Activated CD4-positive, alpha-beta T cell treated with anti-CD3 and anti-CD28 coated beads, Interleukin-2, amount 10 ng/mL, durations not matched to agents 7 days and 5 days (primary cell): ENCODE results near the gene EGLN1. TPM values are rescaled to one million over a fixed set of nuclear protein-coding genes. Genes with fewer than 3 reads are reported as not detected.
A peak's percentile ranks its signal among the peaks of the same experiment; 100 is the strongest.
"Not testable (repeated sequence)": the region's sequence is repeated elsewhere in the genome, so short reads cannot be mapped to it uniquely, and the experiment has no call there.

ENCODE experiments used
- CTCF ChIA-PET: fragments of 350-600 bp; sonication (Branson Sonifier 250); formaldehyde crosslinking; loops from one replicate; lab custom pipeline; 2021; ENCODE audit warnings: antibody characterized with exemption; lab: Charles Lee
- POLR2A ChIA-PET: fragments of 350-600 bp; sonication (Branson Sonifier 250); formaldehyde crosslinking; loops from one replicate; lab custom pipeline; 2021; ENCODE audit warnings: antibody characterized with exemption; lab: Charles Lee
- DNase-seq: peaks from one replicate; pipeline ENCODE4 v3.0.0-alpha.2; 2020
- H3K27ac Mint-ChIP-seq: one replicate; pipeline ENCODE4 v1.8.0; 2021; ENCODE audit warnings: mild to moderate bottlenecking, moderate library complexity, mixed read lengths
- H3K27me3 Mint-ChIP-seq: one replicate; pipeline ENCODE4 v1.8.0; 2021; ENCODE audit warnings: mixed read lengths
- H3K36me3 Mint-ChIP-seq: one replicate; pipeline ENCODE4 v1.8.0; 2021; ENCODE audit warnings: low read depth, mixed read lengths
- H3K4me1 Mint-ChIP-seq: one replicate; pipeline ENCODE4 v1.8.0; 2021; ENCODE audit warnings: mixed read lengths
- H3K4me3 Mint-ChIP-seq: one replicate; pipeline ENCODE4 v1.8.0; 2021; ENCODE audit warnings: mild to moderate bottlenecking, moderate library complexity, mixed read lengths
- H3K9me3 Mint-ChIP-seq: one replicate; pipeline ENCODE4 v1.8.0; 2021; ENCODE audit warnings: mixed read lengths
- total RNA-seq, 2 experiments: library from RNA; stranded (reverse); gene quantifications; one replicate each; pipeline ENCODE4 v1.2.3, GENCODE V29; 2021

EGLN1 gene
- 10 to 100 TPM; 29.3 to 39.7 TPM for total RNA-seq

DNA sequence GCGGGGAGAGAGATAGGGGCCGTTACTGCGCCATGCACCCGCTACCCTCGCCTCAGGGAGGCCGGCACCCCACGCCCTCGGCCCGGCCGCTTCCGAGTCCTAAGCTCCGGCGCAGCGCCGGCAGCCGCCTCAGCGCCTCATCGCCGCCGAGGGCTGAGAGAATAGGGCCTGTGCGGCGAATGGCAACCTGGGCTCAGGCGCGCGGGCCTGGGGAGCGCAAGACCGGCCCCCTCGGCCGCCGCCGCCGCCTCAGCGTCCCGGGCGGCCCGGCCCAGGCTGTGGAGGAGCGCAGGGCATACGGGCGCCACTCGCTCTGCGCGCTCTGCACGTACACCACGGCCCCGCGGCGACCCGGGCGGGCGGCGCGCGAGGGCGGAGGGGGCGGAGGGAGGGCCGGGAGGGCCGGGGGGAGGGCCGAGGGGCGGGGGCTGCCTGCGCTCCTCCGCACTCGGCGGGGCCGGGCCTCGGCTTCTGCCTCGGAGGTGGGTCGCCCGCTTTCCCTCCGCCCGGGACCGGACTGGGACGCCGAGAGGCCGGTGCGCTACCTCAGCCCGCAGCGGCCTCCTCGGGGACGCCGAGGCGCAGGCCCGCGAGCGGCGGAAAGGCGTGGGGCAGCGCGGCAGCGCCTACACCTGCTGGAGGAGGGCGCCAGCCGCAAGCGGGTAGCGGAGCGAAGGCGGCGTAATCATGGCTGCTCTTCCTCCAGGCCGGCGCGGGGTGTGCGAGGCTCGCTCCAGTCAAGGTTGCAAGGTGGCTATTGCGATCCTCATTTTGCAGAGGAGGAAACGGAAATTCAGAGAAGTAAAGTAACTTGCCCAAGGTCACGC is at the start of gene EGLN1:
Gene EGLN1, minus strand, starts transcription at position 317 of the 827 bp plus-strand sequence. CDS start 399 bp downstream, outside the sequence.
- CTCF ChIA-PET: interaction anchor here (0.6 to 1.1 kb wide), 3 partner anchors 25 to 165 kb away, joined by 3 to 5 read pairs (median 3); partner anchors contain the start of genes EXOC8 and SPRTN
- Mint-ChIP-seq H3K4me3 (peak within 1 kb of the TSS; percentile 82), H3K4me1 (peaks cover 37% of the 10 kb centered on the region), H3K36me3 (peaks cover 28% of the 10 kb centered on the region), H3K9me3 (no peaks in the 10 kb centered on the region), H3K27ac (peak within 1 kb of the TSS; percentile 93), H3K27me3 (peaks cover 9% of the 10 kb centered on the region)
- POLR2A ChIA-PET: no interaction called here
- peak; percentile 81 for DNase-seq

GRCh38 chr1:231471500-231471899 is 49.4 kb upstream of the EGLN1 start:
- H3K27ac Mint-ChIP-seq, H3K4me1 Mint-ChIP-seq, H3K36me3 Mint-ChIP-seq, POLR2A ChIA-PET, CTCF ChIA-PET, H3K9me3 Mint-ChIP-seq, H3K4me3 Mint-ChIP-seq, DNase-seq: not testable (repeated sequence)
- H3K27me3 Mint-ChIP-seq: peaks cover 43% of the 10 kb centered on the region

DNA sequence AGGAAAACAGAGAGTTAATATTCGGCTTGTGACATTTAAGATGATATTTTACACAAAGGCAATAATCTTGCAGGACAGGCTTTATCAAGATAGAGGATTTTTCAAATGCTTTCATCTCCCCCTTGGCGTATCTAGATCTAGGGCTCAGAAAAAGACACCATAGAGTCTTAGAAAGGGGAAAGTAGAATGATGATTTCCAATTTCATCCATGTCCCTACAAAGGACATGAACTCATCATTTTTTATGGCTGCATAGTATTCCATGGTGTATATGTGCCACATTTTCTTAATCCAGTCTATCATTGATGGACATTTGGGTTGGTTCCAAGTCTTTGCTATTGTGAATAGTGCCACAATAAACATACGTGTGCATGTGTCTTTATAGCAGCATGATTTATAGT is 48.9 kb upstream of the EGLN1 start:
- DNase-seq, H3K4me3 Mint-ChIP-seq, H3K9me3 Mint-ChIP-seq, CTCF ChIA-PET, H3K36me3 Mint-ChIP-seq, POLR2A ChIA-PET, H3K27ac Mint-ChIP-seq, H3K4me1 Mint-ChIP-seq: not testable (repeated sequence)
- H3K27me3 Mint-ChIP-seq: peaks cover 44% of the 10 kb centered on the region

DNA sequence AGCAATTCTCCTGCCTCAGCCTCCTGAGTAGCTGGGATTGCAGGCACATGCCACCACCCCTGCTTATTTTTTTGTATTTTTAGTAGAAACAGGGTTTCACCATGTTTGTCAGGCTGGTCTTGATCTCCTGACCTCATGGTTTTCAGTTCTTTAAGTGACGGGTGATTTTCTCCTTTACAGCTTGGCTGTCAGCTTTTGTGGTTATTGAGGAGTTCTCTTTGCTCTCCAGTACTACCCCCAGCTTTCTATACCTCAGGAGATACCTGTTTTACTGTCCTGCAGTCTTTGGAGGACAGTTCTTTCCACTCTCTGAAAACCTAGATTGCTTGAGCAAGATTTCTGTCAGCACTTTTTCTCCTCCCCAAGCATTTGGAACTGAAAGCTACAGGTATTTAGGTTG is 45.9 kb upstream of the EGLN1 start:
- Mint-ChIP-seq H3K27ac (no peak overlapping the region), H3K36me3 (peaks cover 5% of the 10 kb centered on the region), H3K4me1 (peaks cover 5% of the 10 kb centered on the region), H3K4me3 (no peak overlapping the region), H3K27me3 (peaks cover 47% of the 10 kb centered on the region), H3K9me3 (peaks cover 18% of the 10 kb centered on the region)
- CTCF ChIA-PET: no interaction called here
- POLR2A ChIA-PET: no interaction called here
- no peak for DNase-seq

DNA sequence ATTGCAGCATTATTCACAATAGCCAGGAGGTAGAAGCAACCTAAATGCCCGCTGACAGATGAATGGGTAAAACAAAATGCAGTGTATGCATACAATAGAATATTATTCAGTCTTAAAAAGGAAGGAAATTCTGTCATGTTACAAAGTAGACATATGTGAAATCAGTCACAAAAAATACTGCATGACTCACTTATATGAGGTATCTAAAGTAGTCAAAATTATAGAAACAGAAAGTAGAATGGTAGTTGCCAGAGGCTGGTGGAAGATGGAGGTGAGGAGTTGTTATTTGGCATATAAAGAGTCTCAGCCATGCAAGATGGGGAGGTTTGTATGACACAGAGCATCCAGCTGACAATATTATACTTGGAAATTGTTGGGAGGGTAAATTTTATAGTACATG is 43.0 kb upstream of the EGLN1 start:
- Mint-ChIP-seq H3K27me3 (peaks cover 66% of the 10 kb centered on the region), H3K9me3 (peaks cover 16% of the 10 kb centered on the region)
- POLR2A ChIA-PET: no interaction called here

GRCh38 chr1:231463541-231463940 is 41.5 kb upstream of the EGLN1 start:
- peaks cover 5% of the 10 kb centered on the region for H3K36me3 Mint-ChIP-seq
- no peak overlapping the region for H3K27ac Mint-ChIP-seq
- peaks cover 19% of the 10 kb centered on the region for H3K9me3 Mint-ChIP-seq
- no peak overlapping the region for H3K4me3 Mint-ChIP-seq
- no peak for DNase-seq
- H3K27me3 Mint-ChIP-seq: peaks cover 73% of the 10 kb centered on the region
- ChIA-PET POLR2A (interaction anchor here (0.6 kb wide), 1 partner anchor 124 kb away, joined by 3 read pairs; no protein-coding TSS in a partner anchor), CTCF (interaction anchor here (0.6 kb wide), 1 partner anchor 11 kb away, joined by 4 read pairs; no protein-coding TSS in a partner anchor)
- peaks cover 20% of the 10 kb centered on the region for H3K4me1 Mint-ChIP-seq

More for the DNA sequence above, 43.0 kb upstream of the EGLN1 start:
- CTCF ChIA-PET: no interaction called here
- peaks cover 5% of the 10 kb centered on the region for H3K36me3 Mint-ChIP-seq
- DNase-seq: no peak
- peaks cover 12% of the 10 kb centered on the region for H3K4me1 Mint-ChIP-seq
- no peak overlapping the region for H3K27ac Mint-ChIP-seq
- H3K4me3 Mint-ChIP-seq: no peak overlapping the region

DNA sequence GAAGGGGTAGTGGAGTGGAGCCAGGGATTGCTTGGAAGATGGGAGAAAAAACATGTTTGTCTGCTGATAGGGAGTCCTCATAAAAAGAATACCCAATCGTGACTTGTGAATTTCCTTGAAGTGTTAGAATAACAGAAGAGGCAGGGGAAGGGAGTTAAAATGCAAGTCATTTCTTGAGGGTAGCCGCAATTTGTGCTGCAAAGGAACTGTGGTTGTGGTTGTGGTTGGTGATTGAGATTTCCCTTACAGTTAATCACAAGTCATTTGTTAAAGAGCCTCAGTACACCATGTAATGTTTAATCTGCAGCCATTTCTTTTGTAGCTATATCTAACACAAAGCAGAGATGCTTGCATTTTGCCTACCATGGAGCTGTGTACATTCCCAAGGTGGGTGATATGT is 38.5 kb upstream of the EGLN1 start:
- POLR2A ChIA-PET: no interaction called here
- Mint-ChIP-seq H3K9me3 (peaks cover 16% of the 10 kb centered on the region), H3K27ac (peak overlapping the region; percentile 25)

GRCh38 chr1:231459438-231459837 is 37.4 kb upstream of the EGLN1 start:
- peaks cover 70% of the 10 kb centered on the region for H3K27me3 Mint-ChIP-seq
- peaks cover 16% of the 10 kb centered on the region for H3K4me1 Mint-ChIP-seq
- CTCF ChIA-PET, H3K36me3 Mint-ChIP-seq, DNase-seq, POLR2A ChIA-PET, H3K27ac Mint-ChIP-seq, H3K4me3 Mint-ChIP-seq: not testable (repeated sequence)
- H3K9me3 Mint-ChIP-seq: peaks cover 20% of the 10 kb centered on the region

More for the DNA sequence above, 38.5 kb upstream of the EGLN1 start:
- H3K27me3 Mint-ChIP-seq: peaks cover 72% of the 10 kb centered on the region
- H3K4me1 Mint-ChIP-seq: peaks cover 20% of the 10 kb centered on the region
- CTCF ChIA-PET: interaction anchor here (1.2 to 1.3 kb wide), 3 partner anchors 39 to 124 kb away, joined by 3 read pairs; no protein-coding TSS in a partner anchor
- peaks cover 2% of the 10 kb centered on the region for H3K36me3 Mint-ChIP-seq
- DNase-seq: peak; percentile 86
- H3K4me3 Mint-ChIP-seq: peak overlapping the region; percentile 42

GRCh38 chr1:231457956-231458355 is 35.9 kb upstream of the EGLN1 start:
- H3K27ac Mint-ChIP-seq, POLR2A ChIA-PET, H3K36me3 Mint-ChIP-seq, CTCF ChIA-PET, H3K4me3 Mint-ChIP-seq, DNase-seq: not testable (repeated sequence)
- Mint-ChIP-seq H3K4me1 (peaks cover 16% of the 10 kb centered on the region), H3K27me3 (peaks cover 62% of the 10 kb centered on the region), H3K9me3 (peaks cover 10% of the 10 kb centered on the region)

DNA sequence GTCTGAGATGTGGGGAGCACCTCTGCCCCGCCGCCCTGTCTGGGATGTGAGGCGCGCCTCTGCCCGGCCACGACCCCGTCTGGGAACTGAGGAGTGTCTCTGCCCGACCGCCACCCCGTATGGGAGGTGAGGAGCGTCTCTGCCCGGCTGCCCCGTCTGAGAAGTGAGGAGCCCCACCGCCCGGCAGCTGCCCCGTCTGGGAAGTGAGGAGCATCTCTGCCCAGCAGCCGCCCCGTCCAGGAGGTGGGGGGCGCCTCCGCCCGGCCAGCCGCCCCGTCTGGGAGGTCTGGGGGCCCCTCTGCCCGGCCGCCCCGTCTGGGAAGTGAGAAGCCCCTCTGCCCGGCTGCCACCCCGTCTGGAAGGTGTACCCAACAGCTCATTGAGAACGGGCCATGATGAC is 32.0 kb upstream of the EGLN1 start:
- POLR2A ChIA-PET, H3K27ac Mint-ChIP-seq, DNase-seq, H3K4me1 Mint-ChIP-seq, CTCF ChIA-PET, H3K36me3 Mint-ChIP-seq, H3K4me3 Mint-ChIP-seq: not testable (repeated sequence)
- H3K9me3 Mint-ChIP-seq: peaks cover 10% of the 10 kb centered on the region
- peaks cover 68% of the 10 kb centered on the region for H3K27me3 Mint-ChIP-seq

DNA sequence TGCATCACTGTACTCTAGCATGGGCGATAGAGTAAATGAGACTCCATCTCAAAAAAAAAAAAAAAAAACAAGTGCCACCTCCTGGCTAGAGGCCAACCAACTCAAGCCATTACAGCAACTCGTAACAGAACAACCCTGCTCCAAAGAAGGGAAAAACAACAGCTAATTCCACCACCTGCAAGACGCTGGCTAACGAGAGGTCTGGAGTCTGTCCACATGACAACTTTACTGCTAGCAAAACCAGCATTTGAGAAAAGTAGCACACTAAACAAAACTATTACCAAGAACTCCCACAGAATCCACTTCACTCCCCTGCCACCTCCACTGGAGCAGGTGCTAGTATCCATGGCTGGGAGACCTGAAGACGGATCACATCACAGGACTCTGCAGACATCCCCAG is 24.1 kb upstream of the EGLN1 start:
- Mint-ChIP-seq H3K27me3 (peaks cover 71% of the 10 kb centered on the region), H3K4me3 (no peak overlapping the region), H3K27ac (no peak overlapping the region), H3K9me3 (peaks cover 17% of the 10 kb centered on the region), H3K4me1 (no peaks in the 10 kb centered on the region), H3K36me3 (no peaks in the 10 kb centered on the region)
- no peak for DNase-seq
- ChIA-PET POLR2A (no interaction called here), CTCF (interaction anchor here (1.3 kb wide), 1 partner anchor 17 kb away, joined by 4 read pairs; no protein-coding TSS in a partner anchor)

- DNase-seq: no peak
- no peaks in the 10 kb centered on the region for H3K36me3 Mint-ChIP-seq
- H3K4me1 Mint-ChIP-seq: no peaks in the 10 kb centered on the region
- peaks cover 57% of the 10 kb centered on the region for H3K27me3 Mint-ChIP-seq
- no peak overlapping the region for H3K4me3 Mint-ChIP-seq
- peaks cover 17% of the 10 kb centered on the region for H3K9me3 Mint-ChIP-seq
- no peak overlapping the region for H3K27ac Mint-ChIP-seq
- CTCF ChIA-PET: no interaction called here
- POLR2A ChIA-PET: no interaction called here
These were observed 22.0 kb upstream of the EGLN1 start for GRCh38 chr1:231444059-231444458.

DNA sequence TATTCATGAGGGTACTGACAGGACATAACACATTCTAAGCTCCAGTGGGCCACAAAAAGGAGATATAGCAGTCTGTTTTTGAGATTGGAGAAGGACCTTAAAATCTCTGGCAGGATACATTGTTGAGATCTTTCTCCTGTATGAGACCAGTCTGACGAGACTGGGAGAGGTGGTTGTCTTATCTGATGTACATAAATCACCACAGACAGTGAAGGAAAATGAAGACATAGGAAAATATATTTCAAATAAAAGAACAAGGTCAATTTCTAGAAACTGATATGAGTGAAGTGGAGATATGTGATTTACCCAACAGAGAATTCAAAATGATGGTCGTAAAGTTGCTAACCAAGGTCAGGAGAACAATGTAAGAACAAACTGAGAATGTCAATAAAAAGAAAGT is 21.3 kb upstream of the EGLN1 start:
- Mint-ChIP-seq H3K27ac (no peak overlapping the region), H3K36me3 (no peaks in the 10 kb centered on the region), H3K9me3 (peaks cover 17% of the 10 kb centered on the region), H3K4me1 (no peaks in the 10 kb centered on the region), H3K4me3 (no peak overlapping the region), H3K27me3 (peaks cover 50% of the 10 kb centered on the region)
- ChIA-PET POLR2A (no interaction called here), CTCF (no interaction called here)
- no peak for DNase-seq
